ENCODE measurements around the gene REG1B.
A peak's percentile ranks its signal among the peaks of the same experiment; 100 is the strongest.

The REG1B gene, protein sequence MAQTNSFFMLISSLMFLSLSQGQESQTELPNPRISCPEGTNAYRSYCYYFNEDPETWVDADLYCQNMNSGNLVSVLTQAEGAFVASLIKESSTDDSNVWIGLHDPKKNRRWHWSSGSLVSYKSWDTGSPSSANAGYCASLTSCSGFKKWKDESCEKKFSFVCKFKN

DNA sequence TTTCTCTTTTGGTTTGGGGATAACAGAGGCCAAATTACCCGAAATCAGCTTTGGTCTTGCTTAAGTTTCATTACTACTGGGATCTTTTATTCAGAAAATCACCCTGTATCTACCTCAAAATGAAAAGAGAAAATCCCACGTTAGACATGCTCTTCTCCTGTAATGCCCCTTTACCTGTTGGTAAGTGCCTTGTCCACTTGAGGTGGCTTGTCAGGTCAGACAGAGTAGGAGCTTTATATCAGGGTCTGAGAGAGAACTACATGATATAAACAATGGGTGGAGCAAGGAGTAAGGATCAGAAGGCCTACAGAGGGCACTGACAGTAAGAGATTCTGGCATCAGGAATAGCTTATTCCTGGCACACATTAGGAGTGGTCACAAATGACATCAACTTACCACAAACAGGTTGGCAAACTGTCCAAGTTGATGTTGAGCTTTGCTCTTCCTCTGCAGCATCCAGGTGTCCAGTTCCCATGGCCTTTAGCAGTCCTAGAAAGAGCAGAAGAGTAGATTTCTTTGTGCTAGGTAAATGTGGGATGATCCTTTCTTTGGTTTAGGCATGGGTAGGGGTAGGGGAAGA, at the start of gene REG1B:
Gene REG1B (minus strand): TSS at position 209 of the 580 bp plus-strand sequence. CDS start 381 bp downstream, outside the sequence.
- Histone ChIP-seq H3K4me1 (ENCODE audit: control insufficient read depth in 1 of 2, insufficient read depth in 2 of 2, low read length in 2 of 2) (peaks cover 28 to 29% of the 10 kb centered on the region in 2 donors), H3K36me3 (ENCODE audit: control insufficient read depth in 1 of 2, insufficient read depth in 2 of 2, low read length in 2 of 2) (no peaks in the 10 kb centered on the region), H3K9me3 (ENCODE audit: control insufficient read depth in 1 of 2, low read length in 2 of 2) (no peaks in the 10 kb centered on the region), H3K27me3 (ENCODE audit: control insufficient read depth in 1 of 2, insufficient read depth in 2 of 2, low read length in 2 of 2) (no peaks in the 10 kb centered on the region), H3K9ac (ENCODE audit: low read depth in 1 of 2, low read length in 2 of 2) (no peak within 1 kb of the TSS), H3K27ac (ENCODE audit: low read depth, low read length) (no peak within 1 kb of the TSS), H3K4me3 (ENCODE audit: low read depth in 1 of 2, low read length in 2 of 2) (no peak within 1 kb of the TSS)

DNA sequence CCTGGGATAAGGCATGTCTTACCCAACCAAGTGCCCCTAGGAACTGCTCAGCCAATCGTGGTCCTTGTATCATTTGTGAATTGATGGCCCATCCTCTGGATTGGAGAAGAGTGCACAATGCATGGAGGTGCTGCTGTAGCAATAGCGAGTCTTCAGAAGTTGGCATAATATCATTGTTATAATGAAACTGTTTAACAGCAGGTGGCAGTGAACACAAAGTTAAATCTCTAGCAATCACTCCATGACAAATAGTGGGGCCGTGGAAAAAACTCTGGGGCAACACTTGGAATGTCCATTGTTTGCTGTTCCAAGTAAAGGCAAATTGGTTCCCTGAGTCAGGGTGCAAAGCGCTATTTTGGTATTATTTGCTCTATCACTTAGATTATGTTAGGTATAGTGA, 43.9 kb upstream of the REG1B start:
- H3K27me3 ChIP-seq (ENCODE audit: control insufficient read depth in 1 of 2, insufficient read depth in 2 of 2, low read length in 2 of 2), result no peaks in the 10 kb centered on the region
- no peaks in the 10 kb centered on the region for H3K36me3 ChIP-seq (ENCODE audit: control insufficient read depth in 1 of 2, insufficient read depth in 2 of 2, low read length in 2 of 2)
- H3K4me3 ChIP-seq (ENCODE audit: low read depth in 1 of 2, low read length in 2 of 2), result no peak overlapping the region
- no peak overlapping the region for H3K27ac ChIP-seq (ENCODE audit: low read depth, low read length)
- H3K9me3 ChIP-seq (ENCODE audit: control insufficient read depth in 1 of 2, low read length in 2 of 2), result no peaks in the 10 kb centered on the region
- H3K9ac ChIP-seq (ENCODE audit: low read depth in 1 of 2, low read length in 2 of 2), result no peak overlapping the region
- H3K4me1 ChIP-seq (ENCODE audit: control insufficient read depth in 1 of 2, insufficient read depth in 2 of 2, low read length in 2 of 2), result no peaks in the 10 kb centered on the region

DNA sequence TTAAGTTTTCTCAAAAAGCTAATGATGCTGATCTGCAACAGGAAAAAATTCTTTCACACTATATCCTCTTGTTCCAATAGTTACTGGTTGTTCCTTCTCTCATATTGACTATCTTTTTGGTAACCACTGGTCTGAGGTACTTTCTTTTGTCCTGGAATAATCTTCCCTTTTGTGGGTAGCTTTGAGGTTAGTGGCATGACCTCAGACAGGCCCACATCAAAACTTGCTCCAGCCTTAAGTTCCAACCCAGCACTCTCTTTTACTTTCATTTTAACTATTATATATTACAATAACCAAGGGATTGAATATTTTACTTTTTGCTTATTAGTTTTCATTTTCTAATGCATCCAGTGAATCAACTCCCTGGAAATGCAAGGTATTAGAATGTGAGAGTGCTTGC, 42.0 kb upstream of the REG1B start:
- H3K27ac ChIP-seq (ENCODE audit: low read depth, low read length), result no peak overlapping the region
- H3K4me3 ChIP-seq (ENCODE audit: low read depth in 1 of 2, low read length in 2 of 2), result no peak overlapping the region
- H3K9me3 ChIP-seq (ENCODE audit: control insufficient read depth in 1 of 2, low read length in 2 of 2), result no peaks in the 10 kb centered on the region
- H3K36me3 ChIP-seq (ENCODE audit: control insufficient read depth in 1 of 2, insufficient read depth in 2 of 2, low read length in 2 of 2), result no peaks in the 10 kb centered on the region
- no peaks in the 10 kb centered on the region for H3K27me3 ChIP-seq (ENCODE audit: control insufficient read depth in 1 of 2, insufficient read depth in 2 of 2, low read length in 2 of 2)
- H3K9ac ChIP-seq (ENCODE audit: low read depth in 1 of 2, low read length in 2 of 2), result no peak overlapping the region
- no peaks in the 10 kb centered on the region for H3K4me1 ChIP-seq (ENCODE audit: control insufficient read depth in 1 of 2, insufficient read depth in 2 of 2, low read length in 2 of 2)

DNA sequence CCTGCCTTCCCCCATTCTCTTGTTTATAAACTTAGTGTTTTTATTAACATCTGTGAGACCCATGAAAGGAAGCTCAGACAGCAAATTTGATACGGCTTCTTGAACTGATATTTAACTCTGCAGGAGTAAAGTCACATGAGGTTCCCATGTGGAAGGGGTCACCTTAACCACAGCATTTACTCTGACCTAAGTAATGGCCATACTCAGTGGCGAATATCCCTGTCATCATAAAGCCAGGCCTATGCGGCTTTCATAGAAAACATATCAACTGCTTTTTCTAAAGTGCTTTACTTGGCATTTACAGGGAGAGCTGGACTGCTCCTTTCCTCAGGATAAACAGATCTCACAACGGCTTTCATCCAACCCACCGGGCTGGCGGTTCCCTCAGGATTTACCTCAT, 41.5 kb upstream of the REG1B start:
- no peaks in the 10 kb centered on the region for H3K27me3 ChIP-seq (ENCODE audit: control insufficient read depth in 1 of 2, insufficient read depth in 2 of 2, low read length in 2 of 2)
- H3K9me3 ChIP-seq (ENCODE audit: control insufficient read depth in 1 of 2, low read length in 2 of 2), result no peaks in the 10 kb centered on the region
- H3K9ac ChIP-seq (ENCODE audit: low read depth in 1 of 2, low read length in 2 of 2), result no peak overlapping the region
- no peaks in the 10 kb centered on the region for H3K4me1 ChIP-seq (ENCODE audit: control insufficient read depth in 1 of 2, insufficient read depth in 2 of 2, low read length in 2 of 2)
- no peak overlapping the region for H3K27ac ChIP-seq (ENCODE audit: low read depth, low read length)
- no peaks in the 10 kb centered on the region for H3K36me3 ChIP-seq (ENCODE audit: control insufficient read depth in 1 of 2, insufficient read depth in 2 of 2, low read length in 2 of 2)
- no peak overlapping the region for H3K4me3 ChIP-seq (ENCODE audit: low read depth in 1 of 2, low read length in 2 of 2)

DNA sequence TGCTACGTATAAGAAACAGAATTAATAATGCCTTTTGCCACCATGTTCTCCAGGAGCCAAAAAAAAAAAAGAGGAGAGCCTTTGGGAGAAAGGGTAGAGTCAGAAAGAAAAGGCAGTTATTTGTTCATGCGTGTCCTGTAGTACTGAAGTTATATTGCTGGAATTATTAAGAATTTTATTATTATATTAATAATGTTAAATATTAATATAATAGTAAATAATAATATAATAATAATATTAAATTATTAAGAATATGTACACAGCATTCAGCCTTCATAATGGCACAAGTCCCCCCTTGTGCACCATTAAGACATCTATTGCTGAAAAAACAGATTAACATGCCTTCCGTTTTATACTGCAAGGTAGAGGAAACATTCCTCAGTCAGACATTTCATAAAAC, 40.6 kb upstream of the REG1B start:
- no peaks in the 10 kb centered on the region for H3K4me1 ChIP-seq (ENCODE audit: control insufficient read depth in 1 of 2, insufficient read depth in 2 of 2, low read length in 2 of 2)
- no peaks in the 10 kb centered on the region for H3K27me3 ChIP-seq (ENCODE audit: control insufficient read depth in 1 of 2, insufficient read depth in 2 of 2, low read length in 2 of 2)
- no peak overlapping the region for H3K9ac ChIP-seq (ENCODE audit: low read depth in 1 of 2, low read length in 2 of 2)
- H3K36me3 ChIP-seq (ENCODE audit: control insufficient read depth in 1 of 2, insufficient read depth in 2 of 2, low read length in 2 of 2), result no peaks in the 10 kb centered on the region
- H3K9me3 ChIP-seq (ENCODE audit: control insufficient read depth in 1 of 2, low read length in 2 of 2), result no peaks in the 10 kb centered on the region
- no peak overlapping the region for H3K27ac ChIP-seq (ENCODE audit: low read depth, low read length)
- no peak overlapping the region for H3K4me3 ChIP-seq (ENCODE audit: low read depth in 1 of 2, low read length in 2 of 2)

DNA sequence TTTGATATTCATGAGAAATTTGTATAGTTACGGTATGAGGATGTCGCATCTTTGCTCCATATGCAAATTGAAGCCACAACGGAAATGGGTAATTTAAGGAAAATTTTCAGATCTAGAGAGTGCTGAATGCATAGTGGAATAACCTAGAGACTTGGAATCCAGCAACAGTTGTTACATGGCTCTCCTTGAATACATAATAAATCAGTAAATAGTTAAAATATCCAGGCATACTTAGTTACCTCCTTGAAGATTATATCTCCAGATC, 37.9 kb upstream of the REG1B start:
- Histone ChIP-seq H3K9ac (ENCODE audit: low read depth in 1 of 2, low read length in 2 of 2) (no peak overlapping the region), H3K4me1 (ENCODE audit: control insufficient read depth in 1 of 2, insufficient read depth in 2 of 2, low read length in 2 of 2) (no peaks in the 10 kb centered on the region), H3K9me3 (ENCODE audit: control insufficient read depth in 1 of 2, low read length in 2 of 2) (no peaks in the 10 kb centered on the region), H3K4me3 (ENCODE audit: low read depth in 1 of 2, low read length in 2 of 2) (no peak overlapping the region), H3K27ac (ENCODE audit: low read depth, low read length) (no peak overlapping the region), H3K36me3 (ENCODE audit: control insufficient read depth in 1 of 2, insufficient read depth in 2 of 2, low read length in 2 of 2) (peaks cover 11% of the 10 kb centered on the region in 2 donors), H3K27me3 (ENCODE audit: control insufficient read depth in 1 of 2, insufficient read depth in 2 of 2, low read length in 2 of 2) (no peaks in the 10 kb centered on the region)

DNA sequence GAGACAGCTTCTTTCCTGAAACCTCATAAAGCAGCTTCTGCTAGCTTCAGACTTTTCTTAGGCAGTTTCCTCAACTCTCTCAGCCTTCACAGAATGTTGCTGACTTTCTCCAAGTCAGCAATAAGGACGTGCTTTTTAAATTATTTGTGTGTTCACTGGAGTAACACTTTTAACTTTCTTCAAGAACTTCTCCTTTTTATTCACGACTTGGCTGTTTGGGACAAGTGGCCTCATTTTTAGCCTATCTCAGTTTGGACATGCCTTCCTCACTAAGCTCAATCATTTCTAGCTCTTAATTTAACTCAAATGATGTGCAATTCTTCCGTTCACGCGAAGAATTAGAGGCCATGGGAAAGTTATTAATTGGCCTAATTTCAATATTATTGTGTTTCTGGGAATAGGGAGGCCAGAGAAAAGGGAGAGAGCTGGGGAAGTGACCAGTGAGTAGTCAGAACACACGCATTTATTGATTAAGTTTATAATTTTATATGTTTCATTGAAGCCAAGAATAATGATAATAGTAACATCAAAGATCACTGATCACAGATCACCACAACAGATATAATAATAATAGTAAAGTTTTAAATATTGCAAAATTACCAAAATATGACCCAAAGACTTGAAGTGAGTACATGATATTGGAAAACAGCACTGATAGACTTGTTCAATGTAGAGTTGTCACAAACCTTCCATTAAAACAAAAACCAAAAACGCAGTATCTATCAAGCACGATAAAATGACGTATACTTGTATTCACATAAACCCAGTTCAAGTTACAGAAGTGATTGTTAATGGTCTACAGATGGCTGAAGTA, 37.3 kb upstream of the REG1B start:
- H3K4me3 ChIP-seq (ENCODE audit: low read depth in 1 of 2, low read length in 2 of 2), result no peak overlapping the region
- no peaks in the 10 kb centered on the region for H3K4me1 ChIP-seq (ENCODE audit: control insufficient read depth in 1 of 2, insufficient read depth in 2 of 2, low read length in 2 of 2)
- no peak overlapping the region for H3K9ac ChIP-seq (ENCODE audit: low read depth in 1 of 2, low read length in 2 of 2)
- H3K27ac ChIP-seq (ENCODE audit: low read depth, low read length), result no peak overlapping the region
- H3K27me3 ChIP-seq (ENCODE audit: control insufficient read depth in 1 of 2, insufficient read depth in 2 of 2, low read length in 2 of 2), result no peaks in the 10 kb centered on the region
- no peaks in the 10 kb centered on the region for H3K9me3 ChIP-seq (ENCODE audit: control insufficient read depth in 1 of 2, low read length in 2 of 2)
- peaks cover 11% of the 10 kb centered on the region in 2 donors for H3K36me3 ChIP-seq (ENCODE audit: control insufficient read depth in 1 of 2, insufficient read depth in 2 of 2, low read length in 2 of 2)

DNA sequence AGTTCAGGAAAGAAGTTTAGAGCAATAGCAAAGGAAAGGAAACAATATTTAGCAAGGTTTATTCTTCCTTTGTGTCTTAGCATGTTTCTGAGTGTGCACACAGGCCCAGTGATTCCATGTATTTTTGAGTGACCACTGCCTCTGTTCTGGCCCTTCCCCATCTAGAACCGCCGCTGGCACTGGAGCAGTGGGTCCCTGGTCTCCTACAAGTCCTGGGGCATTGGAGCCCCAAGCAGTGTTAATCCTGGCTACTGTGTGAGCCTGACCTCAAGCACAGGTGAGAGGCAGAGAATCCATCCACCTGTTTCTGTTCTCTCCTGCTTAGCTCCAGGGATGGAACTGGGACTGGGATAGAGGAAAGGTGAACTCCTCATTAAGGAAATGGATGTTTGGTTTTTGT, 34.9 kb upstream of the REG1B start:
- peak overlapping the region; percentile 10 for H3K27ac ChIP-seq (ENCODE audit: low read depth, low read length)
- H3K36me3 ChIP-seq (ENCODE audit: control insufficient read depth in 1 of 2, insufficient read depth in 2 of 2, low read length in 2 of 2), result peaks cover 11% of the 10 kb centered on the region in 2 donors
- H3K9me3 ChIP-seq (ENCODE audit: control insufficient read depth in 1 of 2, low read length in 2 of 2), result no peaks in the 10 kb centered on the region
- no peaks in the 10 kb centered on the region for H3K27me3 ChIP-seq (ENCODE audit: control insufficient read depth in 1 of 2, insufficient read depth in 2 of 2, low read length in 2 of 2)
- H3K9ac ChIP-seq (ENCODE audit: low read depth in 1 of 2, low read length in 2 of 2), result peak overlapping the region; percentile 48 to 76
- peak overlapping the region; percentile 81 to 83 for H3K4me3 ChIP-seq (ENCODE audit: low read depth in 1 of 2, low read length in 2 of 2)
- no peaks in the 10 kb centered on the region for H3K4me1 ChIP-seq (ENCODE audit: control insufficient read depth in 1 of 2, insufficient read depth in 2 of 2, low read length in 2 of 2)

DNA sequence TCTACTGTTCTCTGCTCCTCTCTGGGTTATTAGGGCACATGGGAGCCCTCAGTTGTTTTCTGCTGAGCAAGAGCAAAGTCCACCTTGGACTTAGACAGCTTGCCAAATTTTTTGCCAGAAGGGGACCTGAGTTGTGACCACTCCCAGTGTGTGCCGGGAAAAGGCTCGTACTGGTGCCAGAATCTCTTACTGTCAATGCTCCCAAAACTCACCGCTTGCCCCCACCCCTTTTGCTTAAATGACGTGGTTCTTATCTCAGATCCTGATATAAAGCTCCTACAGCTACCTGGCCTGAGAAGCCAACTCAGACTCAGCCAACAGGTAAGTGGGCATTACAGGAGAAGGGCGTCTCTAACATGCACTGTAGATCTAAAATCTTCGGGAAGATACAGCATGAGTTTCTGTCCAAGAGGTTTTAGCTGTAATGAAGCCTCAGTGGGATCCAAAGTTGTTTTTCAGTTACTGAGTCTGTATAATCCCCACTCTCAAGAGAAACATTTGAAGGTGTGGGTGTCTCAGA, 32.5 kb upstream of the REG1B start, which contains the start of gene REG1A:
Gene REG1A (plus strand): TSS at position 295 of the 520 bp plus-strand sequence. CDS start 374 bp downstream, outside the sequence.
- peaks cover 7 to 11% of the 10 kb centered on the region in 2 donors for H3K4me1 ChIP-seq (ENCODE audit: control insufficient read depth in 1 of 2, insufficient read depth in 2 of 2, low read length in 2 of 2)
- H3K4me3 ChIP-seq (ENCODE audit: low read depth in 1 of 2, low read length in 2 of 2), result peak within 1 kb of the TSS; percentile 81 to 83
- peaks cover 11% of the 10 kb centered on the region in 2 donors for H3K36me3 ChIP-seq (ENCODE audit: control insufficient read depth in 1 of 2, insufficient read depth in 2 of 2, low read length in 2 of 2)
- H3K27me3 ChIP-seq (ENCODE audit: control insufficient read depth in 1 of 2, insufficient read depth in 2 of 2, low read length in 2 of 2), result no peaks in the 10 kb centered on the region
- no peaks in the 10 kb centered on the region for H3K9me3 ChIP-seq (ENCODE audit: control insufficient read depth in 1 of 2, low read length in 2 of 2)
- peak within 1 kb of the TSS; percentile 48 to 76 for H3K9ac ChIP-seq (ENCODE audit: low read depth in 1 of 2, low read length in 2 of 2)
- peak within 1 kb of the TSS; percentile 23 for H3K27ac ChIP-seq (ENCODE audit: low read depth, low read length)

Measured in duodenal mucosa (tissue), 2 donors.